Sigmoid colon (tissue), 7 donors: ENCODE results near the gene CD300E. TPM values are rescaled to one million over a fixed set of nuclear protein-coding genes. Genes with fewer than 3 reads are reported as not detected.

Experiments
- DNase-seq: peaks from one replicate; pipeline ENCODE4 v3.0.0-alpha.2; 2019
- H3K27ac ChIP-seq, 4 donors: fragments of 200-600 bp; sonication (generic); one replicate each; pipeline ENCODE4 v1.5.1; 2016 to 2019; ENCODE audit warnings: mild to moderate bottlenecking in 1 of 4
- H3K27me3 ChIP-seq, 3 donors: fragments of 200-600 bp; sonication (generic); one replicate each; pipeline ENCODE4 v1.5.1; 2019; ENCODE audit warnings: mild to moderate bottlenecking in 1 of 3
- H3K36me3 ChIP-seq, 4 donors: fragments of 200-600 bp; sonication (generic); one replicate each; pipeline ENCODE4 v1.5.1; 2016 to 2019
- H3K4me1 ChIP-seq, 4 donors: fragments of 200-600 bp; sonication (generic); one replicate each; pipeline ENCODE4 v1.5.1; 2017 to 2019
- H3K4me3 ChIP-seq, 4 donors: fragments of 200-600 bp; sonication (generic); one replicate each; pipeline ENCODE4 v1.5.1; 2017 to 2019; ENCODE audit warnings: mild to moderate bottlenecking in 2 of 4, moderate library complexity in 1 of 4
- H3K9me3 ChIP-seq, 4 donors: fragments of 200-600 bp in 3 of 4; sonication (generic) in 3 of 4; one replicate each; pipeline versions ENCODE4 v1.5.1 to v1.6.1; 2013 to 2019
- EP300 ChIP-seq, 4 donors: sonication (generic); formaldehyde crosslinking; IDR thresholded peaks; one replicate each; pipeline ENCODE4 v1.6.1; 2017; ENCODE audit warnings: antibody characterized with exemption in 4 of 4
- POLR2A ChIP-seq, 2 donors: fragments of 450-650 bp; IDR thresholded peaks; one replicate each; pipeline ENCODE4 v1.6.1; 2016; ENCODE audit warnings: antibody characterized with exemption in 2 of 2, mild to moderate bottlenecking in 2 of 2, moderate library complexity in 2 of 2
- POLR2AphosphoS5 ChIP-seq, 4 donors: sonication (generic); formaldehyde crosslinking; IDR thresholded peaks; one replicate each; pipeline ENCODE4 v1.6.1; 2017; ENCODE audit warnings: antibody characterized with exemption in 4 of 4
- WGBS, 2 donors: extraction: QIAGEN DNeasy Blood & Tissue Kit; methylation state at CpG; one replicate each; pipeline ENCODE4 v1.1.7; 2013; 5-methylcytosine and 5-hydroxymethylcytosine counted together
- intact Hi-C: fragments of 100-400 bp; cut with DNase I; formaldehyde crosslinking; loops from one replicate; pipeline ENCODE4 v1.15.1; 2023
- polyA plus RNA-seq, 3 donors: library from polyadenylated mRNA; stranded (reverse); fragments of 200-250 nt; gene quantifications; one replicate each; pipeline ENCODE4 v1.2.3, GENCODE V29; 2013
- total RNA-seq, 4 donors: library from RNA; depleted of rRNA; stranded (reverse); fragments of >200 nt; gene quantifications; one replicate each; pipeline ENCODE4 v1.1.0, GENCODE V29; 2016
- TF ChIP-seq, protein P1 (sequence below), 4 experiments: fragments of 450-650 bp in 3 of 4; fragments of 200-600 bp in 1 of 4; IDR thresholded peaks; one replicate each; pipeline ENCODE4 v1.5.1; 2016 to 2019; ENCODE audit warnings: antibody characterized with exemption in 4 of 4, mild to moderate bottlenecking in 3 of 4, moderate library complexity in 2 of 4
- donor health status: healthy with polysubstance abuse.
- donor health status: Bipolar disorder and iron deficiency.
- donor health status: healthy.

Gene CD300E
- total and polyA plus RNA-seq, 7 donors: under 0.01 to 2.4 (median 0.69) TPM; not detected in 1

DNA sequence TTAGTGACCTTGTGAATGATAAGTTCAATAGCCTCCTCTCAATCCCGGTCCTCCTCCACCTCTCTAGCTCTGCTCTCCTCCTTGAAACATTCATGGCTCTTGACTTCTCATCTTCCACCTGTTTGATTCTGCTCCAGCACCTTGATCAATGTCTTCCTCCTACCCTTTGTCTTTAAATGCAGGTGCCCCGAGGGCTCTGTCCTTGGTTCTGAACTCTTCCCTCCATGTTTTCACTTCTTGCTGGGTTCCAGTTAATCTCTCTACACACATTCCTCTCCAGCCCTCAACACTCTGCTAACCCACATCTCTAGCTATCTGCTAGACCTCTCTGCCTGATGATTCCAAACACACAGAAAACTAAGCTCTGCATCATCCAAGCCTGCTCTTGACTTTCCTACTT lies 13.4 kb downstream of the CD300E start:
- intact Hi-C loops: no loop called here
- H3K4me1 ChIP-seq: peaks cover 0 to 11% (median 8%) of the 10 kb centered on the region in 4 donors
- no peaks in the 10 kb centered on the region for H3K9me3 ChIP-seq
- TF ChIP-seq, protein P1, sequence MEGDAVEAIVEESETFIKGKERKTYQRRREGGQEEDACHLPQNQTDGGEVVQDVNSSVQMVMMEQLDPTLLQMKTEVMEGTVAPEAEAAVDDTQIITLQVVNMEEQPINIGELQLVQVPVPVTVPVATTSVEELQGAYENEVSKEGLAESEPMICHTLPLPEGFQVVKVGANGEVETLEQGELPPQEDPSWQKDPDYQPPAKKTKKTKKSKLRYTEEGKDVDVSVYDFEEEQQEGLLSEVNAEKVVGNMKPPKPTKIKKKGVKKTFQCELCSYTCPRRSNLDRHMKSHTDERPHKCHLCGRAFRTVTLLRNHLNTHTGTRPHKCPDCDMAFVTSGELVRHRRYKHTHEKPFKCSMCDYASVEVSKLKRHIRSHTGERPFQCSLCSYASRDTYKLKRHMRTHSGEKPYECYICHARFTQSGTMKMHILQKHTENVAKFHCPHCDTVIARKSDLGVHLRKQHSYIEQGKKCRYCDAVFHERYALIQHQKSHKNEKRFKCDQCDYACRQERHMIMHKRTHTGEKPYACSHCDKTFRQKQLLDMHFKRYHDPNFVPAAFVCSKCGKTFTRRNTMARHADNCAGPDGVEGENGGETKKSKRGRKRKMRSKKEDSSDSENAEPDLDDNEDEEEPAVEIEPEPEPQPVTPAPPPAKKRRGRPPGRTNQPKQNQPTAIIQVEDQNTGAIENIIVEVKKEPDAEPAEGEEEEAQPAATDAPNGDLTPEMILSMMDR (IDR thresholded peaks at IDR 0.05): no peak
- TF ChIP-seq POLR2A (IDR thresholded peaks at IDR 0.05): no peak
- TF ChIP-seq EP300 (IDR thresholded peaks at IDR 0.05): no peak
- no peak for TF ChIP-seq POLR2AphosphoS5 (IDR thresholded peaks at IDR 0.05)
- no peak for DNase-seq
- H3K4me3 ChIP-seq: no peak overlapping the region
- WGBS, 2 donors: 22 to 30% methylated on average over 2 of the region's 2 CpGs
- peaks cover 0 to 12% (median 0%) of the 10 kb centered on the region in 3 donors for H3K27me3 ChIP-seq
- H3K36me3 ChIP-seq: no peaks in the 10 kb centered on the region
- H3K27ac ChIP-seq: no peak overlapping the region

DNA sequence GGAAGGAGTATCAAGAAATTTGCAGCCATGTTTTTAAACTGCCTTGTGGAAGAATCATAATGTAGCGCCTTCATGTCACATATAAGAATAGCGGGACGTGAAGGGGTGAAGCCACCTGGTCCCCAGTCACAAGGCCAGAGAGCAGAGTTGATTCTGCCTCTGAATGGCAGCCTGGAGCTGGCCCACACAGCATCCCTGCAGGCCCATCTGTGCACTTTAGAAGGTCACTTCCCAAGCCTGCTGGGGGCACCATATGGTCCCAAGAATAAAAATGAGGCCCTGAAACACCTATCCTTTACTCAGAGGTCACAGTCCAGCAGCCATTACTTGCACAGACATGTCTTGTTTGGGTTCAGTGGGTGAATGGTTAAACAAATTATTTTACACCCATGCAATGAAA lies 15.0 kb downstream of the CD300E start:
- H3K9me3 ChIP-seq: no peaks in the 10 kb centered on the region
- H3K27me3 ChIP-seq: peaks cover 0 to 6% (median 0%) of the 10 kb centered on the region in 3 donors
- H3K4me1 ChIP-seq: peaks cover 0 to 17% (median 14%) of the 10 kb centered on the region in 4 donors
- intact Hi-C loops: loop anchor here (10.0 kb wide), 1 partner anchor 224 kb away; no protein-coding TSS in a partner anchor
- DNase-seq: no peak
- no peak overlapping the region for H3K27ac ChIP-seq
- 95 to 97% methylated on average over 3 of the region's 3 CpGs for WGBS, 2 donors
- H3K36me3 ChIP-seq: no peaks in the 10 kb centered on the region
- TF ChIP-seq POLR2AphosphoS5 (IDR thresholded peaks at IDR 0.05): no peak
- TF ChIP-seq EP300 (IDR thresholded peaks at IDR 0.05): no peak
- TF ChIP-seq, protein P1 (IDR thresholded peaks at IDR 0.05): no peak
- TF ChIP-seq POLR2A (IDR thresholded peaks at IDR 0.05): no peak
- no peak overlapping the region for H3K4me3 ChIP-seq

DNA sequence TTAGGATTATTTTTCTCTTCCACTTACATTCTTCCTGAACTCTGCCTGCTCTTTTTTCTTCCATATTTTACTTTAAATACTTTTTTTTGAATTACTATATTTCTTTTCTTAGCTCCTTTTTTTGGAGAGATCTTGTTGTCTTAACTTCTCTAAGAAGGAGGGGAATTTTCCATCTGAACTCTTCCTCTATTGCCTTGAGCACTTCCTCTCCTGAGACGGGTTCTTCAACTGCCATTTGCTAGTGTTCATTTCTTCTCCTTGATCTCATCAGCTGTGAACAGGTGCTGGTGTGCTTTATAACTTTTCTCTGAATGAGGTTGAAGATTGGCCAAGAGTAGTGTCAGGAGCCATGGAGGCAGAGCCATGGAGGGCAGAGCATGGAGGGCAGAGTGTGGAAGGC lies 16.3 kb downstream of the CD300E start:
- H3K36me3 ChIP-seq: no peaks in the 10 kb centered on the region
- intact Hi-C loops: loop anchor here (10.0 kb wide), 1 partner anchor 222 kb away; no protein-coding TSS in a partner anchor
- 40 to 42% methylated on average over 1 of the region's 1 CpG for WGBS, 2 donors
- DNase-seq: no peak
- peaks cover 0 to 17% (median 14%) of the 10 kb centered on the region in 4 donors for H3K4me1 ChIP-seq
- no peak overlapping the region for H3K27ac ChIP-seq
- H3K9me3 ChIP-seq: no peaks in the 10 kb centered on the region
- TF ChIP-seq EP300 (IDR thresholded peaks at IDR 0.05): no peak
- no peak for TF ChIP-seq POLR2A (IDR thresholded peaks at IDR 0.05)
- no peak for TF ChIP-seq POLR2AphosphoS5 (IDR thresholded peaks at IDR 0.05)
- TF ChIP-seq, protein P1 (IDR thresholded peaks at IDR 0.05): no peak
- H3K4me3 ChIP-seq: no peak overlapping the region
- peaks cover 0 to 6% (median 0%) of the 10 kb centered on the region in 3 donors for H3K27me3 ChIP-seq

DNA sequence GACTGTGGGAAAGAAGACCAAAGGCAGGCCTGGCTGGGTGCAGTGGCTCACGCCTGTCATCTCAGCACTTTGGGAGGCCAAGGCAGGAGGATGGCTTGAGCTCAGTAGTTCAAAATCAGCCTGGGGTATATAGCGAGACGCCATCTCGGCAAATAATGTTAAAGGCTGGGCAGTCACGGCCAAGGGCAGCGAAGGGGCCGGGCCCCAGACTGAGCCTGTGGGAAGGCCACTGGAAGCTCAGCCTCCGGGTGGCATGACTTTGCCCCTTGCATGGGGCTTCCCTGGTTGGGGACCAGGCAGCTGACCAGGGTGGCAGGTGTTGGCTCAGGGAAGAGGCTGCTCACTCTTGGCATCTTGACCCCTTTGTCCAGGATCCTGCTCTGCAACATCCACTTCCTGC lies 17.5 kb downstream of the CD300E start:
- intact Hi-C loops: loop anchor here (10.0 kb wide), 1 partner anchor 221 kb away; no protein-coding TSS in a partner anchor
- no peaks in the 10 kb centered on the region for H3K27me3 ChIP-seq
- no peak overlapping the region for H3K4me3 ChIP-seq
- H3K36me3 ChIP-seq: no peaks in the 10 kb centered on the region
- no peak for DNase-seq
- TF ChIP-seq EP300 (IDR thresholded peaks at IDR 0.05): no peak
- TF ChIP-seq POLR2A (IDR thresholded peaks at IDR 0.05): no peak
- TF ChIP-seq, protein P1 (IDR thresholded peaks at IDR 0.05): no peak
- no peak for TF ChIP-seq POLR2AphosphoS5 (IDR thresholded peaks at IDR 0.05)
- H3K9me3 ChIP-seq: no peaks in the 10 kb centered on the region
- peak overlapping the region in 3 of 4 donors; percentile 73 to 84 (median 79) for H3K27ac ChIP-seq
- 80 to 91% methylated on average over 8 of the region's 8 CpGs for WGBS, 2 donors
- peaks cover 0 to 17% (median 14%) of the 10 kb centered on the region in 4 donors for H3K4me1 ChIP-seq

DNA sequence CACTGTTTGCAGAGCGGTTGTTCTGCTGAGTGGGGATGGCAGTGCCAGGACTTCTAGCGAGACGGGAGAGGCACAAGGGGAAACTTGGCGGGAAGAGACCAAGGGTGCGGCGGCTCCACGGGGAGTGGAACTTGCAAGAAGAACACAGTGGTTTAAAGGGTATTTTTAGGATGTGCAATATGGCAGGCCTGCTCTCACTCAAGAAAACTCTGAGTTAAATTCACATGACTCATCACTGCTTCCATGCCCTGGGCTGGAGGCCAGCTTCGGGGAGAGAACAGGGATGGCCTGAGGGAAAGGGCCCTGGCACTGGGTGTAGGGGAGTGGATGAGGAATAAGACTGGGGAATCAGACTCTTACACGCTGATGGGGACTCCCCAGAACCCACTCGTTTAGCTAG lies 18.2 kb downstream of the CD300E start:
- intact Hi-C loops: loop anchor here (10.0 kb wide), 1 partner anchor 221 kb away; no protein-coding TSS in a partner anchor
- peak overlapping the region; percentile 59 to 84 (median 76) for H3K27ac ChIP-seq

More for the DNA sequence above, 18.2 kb downstream of the CD300E start:
- Histone ChIP-seq H3K27me3 (no peaks in the 10 kb centered on the region), H3K9me3 (no peaks in the 10 kb centered on the region), H3K36me3 (no peaks in the 10 kb centered on the region), H3K4me3 (no peak overlapping the region), H3K4me1 (peaks cover 0 to 17% (median 14%) of the 10 kb centered on the region in 4 donors)
- DNase-seq: peak; percentile 94
- WGBS, 2 donors: 37 to 54% methylated on average over 10 of the region's 10 CpGs
- TF ChIP-seq, protein P1 (IDR thresholded peaks at IDR 0.05): no peak
- peak in 2 of 4 donors; percentile 39 to 62 for TF ChIP-seq EP300 (IDR thresholded peaks at IDR 0.05)
- TF ChIP-seq POLR2A (IDR thresholded peaks at IDR 0.05): no peak
- TF ChIP-seq POLR2AphosphoS5 (IDR thresholded peaks at IDR 0.05): peak; percentile 47 to 80 (median 73)
